Measurements from ENCODE around the gene ABCB9. TPM values are rescaled to one million over a fixed set of nuclear protein-coding genes. Genes with fewer than 3 reads are reported as not detected.

ABCB9 gene
- total and polyA plus RNA-seq, 2 of the 8 experiments (the other 6 are each of a cell fraction or from before 2014, with no cell fraction given), result 3.8 to 8.0 TPM

- 86% methylated on average over 12 of the region's 12 CpGs; no CpG with 5 or more reads in 1 of the 2 experiments for WGBS, 2 experiments (ENCODE audit: extremely low coverage in 1 of 2, insufficient coverage in 1 of 2, insufficient read length in 1 of 2, insufficient replicate concordance in 2 of 2, low coverage in 1 of 2, low lambda C conversion rate in 2 of 2, missing lambda C conversion rate in 1 of 2)
- Histone ChIP-seq H4K20me1 (replicated peaks in 1 of 2; ENCODE audit: control insufficient read depth in 1 of 2, insufficient read depth in 2 of 2, low read length in 2 of 2) (peaks cover 0 to 3% of the 10 kb centered on the region in 2 experiments), H3K9me3 (ENCODE audit: insufficient read depth in 2 of 2, low read depth in 1 of 2, low read length in 1 of 2) (no peaks in the 10 kb centered on the region), H3K56ac (replicated peaks; ENCODE audit: insufficient read length, low read depth, low read length) (no peak overlapping the region), H2BK12ac (ENCODE audit: low read depth, low read length) (no peak overlapping the region), H3K79me2 (ENCODE audit: control insufficient read depth in 1 of 2, insufficient read depth in 2 of 2, low read length in 2 of 2) (no peaks in the 10 kb centered on the region), H3K23ac (ENCODE audit: insufficient read length) (no peak overlapping the region), H2AFZ (ENCODE audit: low read length) (no peak overlapping the region), H2BK15ac (ENCODE audit: low read length) (no peak overlapping the region), H3K18ac (ENCODE audit: extremely low read depth, low read length) (no peak overlapping the region), H4K5ac (ENCODE audit: insufficient read length, low read depth, low read length) (no peak overlapping the region), H3K23me2 (ENCODE audit: low read depth, low read length) (no peaks in the 10 kb centered on the region), H2BK20ac (ENCODE audit: low read length) (no peak overlapping the region), H4K8ac (ENCODE audit: extremely low read depth, insufficient read depth, low read length) (no peak overlapping the region), H3K4me3 (ENCODE audit: extremely low read depth in 1 of 4, insufficient read depth in 2 of 4, low read depth in 3 of 4, low read length in 4 of 4) (no peak overlapping the region), H3K79me1 (ENCODE audit: low read depth, low read length) (no peaks in the 10 kb centered on the region), H3K4ac (replicated peaks; ENCODE audit: insufficient read length, low read depth, low read length) (no peak overlapping the region), H3K27ac (ENCODE audit: low read depth, low read length) (no peak overlapping the region), H3K27me3 (replicated peaks in 1 of 4; ENCODE audit: control insufficient read depth in 3 of 4, extremely low read depth in 1 of 4, insufficient read depth in 3 of 4, low read length in 3 of 4) (no peaks in the 10 kb centered on the region), H3K4me1 (replicated peaks in 1 of 4; ENCODE audit: control insufficient read depth in 3 of 4, insufficient read depth in 4 of 4, low read length in 3 of 4) (no peaks in the 10 kb centered on the region), H3K4me2 (ENCODE audit: insufficient read depth in 1 of 2, low read depth in 2 of 2, low read length in 2 of 2) (no peak overlapping the region), H2BK5ac (ENCODE audit: low read depth, low read length) (no peak overlapping the region), H3K36me3 (ENCODE audit: control insufficient read depth in 2 of 4, insufficient read depth in 4 of 4, low read length in 3 of 4) (no peaks in the 10 kb centered on the region), H2AK5ac (ENCODE audit: low read depth, low read length) (no peak overlapping the region), H3K14ac (ENCODE audit: insufficient read length) (no peak overlapping the region), H4K91ac (replicated peaks; ENCODE audit: insufficient read length, low read length) (no peak overlapping the region), H3K9ac (replicated peaks in 1 of 4; ENCODE audit: extremely low read depth in 1 of 4, low read depth in 3 of 4, low read length in 3 of 4) (no peak overlapping the region), H2BK120ac (replicated peaks; ENCODE audit: low read depth, low read length) (no peak overlapping the region)
- ChIA-PET CTCF (ENCODE audit: partially characterized antibody) (interaction anchor here (1.3 to 1.6 kb wide), 2 partner anchors 9 to 148 kb away, joined by 3 to 5 read pairs; no protein-coding TSS in a partner anchor), POLR2A (ENCODE audit: partially characterized antibody) (no interaction called here)
- FAIRE-seq, result no peak
- no peak for TF ChIP-seq EGR1 (IDR thresholded peaks at IDR 0.05; ENCODE audit: borderline replicate concordance, low read depth, low read length)
- TF ChIP-seq RAD21 (IDR thresholded peaks at IDR 0.05 in 1 of 2, conservative IDR thresholded peaks at IDR 0.05 in 1 of 2; ENCODE audit: low read depth in 2 of 2, low read length in 2 of 2), result no peak
- no peak for TF ChIP-seq SRF (IDR thresholded peaks at IDR 0.05; ENCODE audit: low read depth, low read length)
- no peak for TF ChIP-seq SIX5 (IDR thresholded peaks at IDR 0.05; ENCODE audit: low read depth, low read length)
- no peak for TF ChIP-seq ZNF274 (IDR thresholded peaks at IDR 0.05; ENCODE audit: borderline replicate concordance, extremely low read depth, low read length)
- no peak for TF ChIP-seq SP2 (IDR thresholded peaks at IDR 0.05; ENCODE audit: low read length)
- no peak for TF ChIP-seq POU5F1 (IDR thresholded peaks at IDR 0.05; ENCODE audit: low read depth, low read length)
- no peak for TF ChIP-seq RFX5 (IDR thresholded peaks at IDR 0.05; ENCODE audit: borderline replicate concordance, low read depth, low read length)
- no peak for TF ChIP-seq SIRT6 (IDR thresholded peaks at IDR 0.05; ENCODE audit: low read length)
- no peak for TF ChIP-seq RNF2 (IDR thresholded peaks at IDR 0.05; ENCODE audit: borderline replicate concordance, low read depth, low read length, missing control alignments, poor library complexity, severe bottlenecking)
- no peak for TF ChIP-seq POLR2A (IDR thresholded peaks at IDR 0.05; ENCODE audit: control extremely low read depth in 1 of 2, low read depth in 2 of 2, low read length in 2 of 2)
- TF ChIP-seq CHD2 (IDR thresholded peaks at IDR 0.05; ENCODE audit: low read length), result no peak
- TF ChIP-seq SUZ12 (IDR thresholded peaks at IDR 0.05; ENCODE audit: low read length), result no peak
- no peak for TF ChIP-seq USF2 (IDR thresholded peaks at IDR 0.05; ENCODE audit: low read length)
- DNase-seq (ENCODE audit: low read depth in 1 of 2, low spot score in 2 of 2), result no peak
Observed at GRCh38 chr12:123006977-123007376, 40.7 kb upstream of the ABCB9 start.

Measured in H1 (cell line).